HG03565 (cell line): ENCODE measurements around the gene ARHGDIA.
"Not testable (repeated sequence)": the region's sequence is repeated elsewhere in the genome, so short reads cannot be mapped to it uniquely, and the experiment has no call there.

Source experiments
- ATAC-seq: cut with Tn5 transposase; IDR thresholded peaks from one replicate; pipeline ENCODE4 v1.9.1; 2021; ENCODE audit warnings: mild to moderate bottlenecking, moderate library complexity; ENCODE audit not compliant: unreplicated experiment

Gene ARHGDIA

DNA sequence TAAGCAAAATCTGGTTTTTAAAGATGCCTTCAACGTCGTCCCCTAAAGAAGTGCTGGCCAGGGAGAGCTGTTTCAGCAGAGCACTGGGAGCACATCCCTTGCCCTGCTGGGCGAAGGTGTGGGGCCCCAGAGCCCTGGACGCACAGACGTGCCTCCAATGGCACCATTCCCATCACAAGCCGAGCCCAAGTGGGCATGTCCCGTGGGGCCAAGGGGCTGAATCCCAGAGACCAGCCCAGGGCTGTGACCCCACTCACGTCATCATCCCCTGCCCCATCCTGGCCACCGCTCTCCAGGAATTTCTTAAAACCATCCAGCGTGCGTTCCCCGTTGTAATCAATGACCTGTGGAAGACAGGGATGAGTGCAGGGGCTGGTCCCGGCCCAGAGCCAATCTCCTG, 26.2 kb downstream of the ARHGDIA start:
- no peak for ATAC-seq

DNA sequence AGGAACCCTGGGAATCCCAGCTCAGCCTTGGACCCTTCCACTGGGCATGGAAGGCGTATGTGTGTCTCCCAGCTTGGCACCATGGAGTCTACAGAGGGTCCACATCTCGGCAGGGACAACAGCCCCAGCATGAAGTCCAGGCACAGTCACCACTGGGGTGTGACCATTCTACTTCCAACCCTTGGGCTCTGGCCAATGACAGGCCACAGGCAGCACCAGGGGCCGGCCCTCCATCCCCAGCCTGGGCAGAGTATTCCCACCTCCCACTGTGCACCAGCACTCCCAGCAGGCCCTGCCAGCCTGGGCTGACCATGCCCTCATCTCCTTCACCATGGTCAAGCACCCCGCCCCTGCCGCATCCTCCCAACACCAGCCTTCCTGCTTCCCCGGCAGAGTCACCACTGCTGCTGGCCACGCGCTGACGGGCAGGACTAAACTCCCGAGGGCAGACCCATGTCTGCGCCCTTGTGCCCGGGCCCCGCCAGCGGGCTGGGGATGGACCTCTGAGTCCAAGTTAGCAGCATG, 26.7 kb downstream of the ARHGDIA start:
- no peak for ATAC-seq

DNA sequence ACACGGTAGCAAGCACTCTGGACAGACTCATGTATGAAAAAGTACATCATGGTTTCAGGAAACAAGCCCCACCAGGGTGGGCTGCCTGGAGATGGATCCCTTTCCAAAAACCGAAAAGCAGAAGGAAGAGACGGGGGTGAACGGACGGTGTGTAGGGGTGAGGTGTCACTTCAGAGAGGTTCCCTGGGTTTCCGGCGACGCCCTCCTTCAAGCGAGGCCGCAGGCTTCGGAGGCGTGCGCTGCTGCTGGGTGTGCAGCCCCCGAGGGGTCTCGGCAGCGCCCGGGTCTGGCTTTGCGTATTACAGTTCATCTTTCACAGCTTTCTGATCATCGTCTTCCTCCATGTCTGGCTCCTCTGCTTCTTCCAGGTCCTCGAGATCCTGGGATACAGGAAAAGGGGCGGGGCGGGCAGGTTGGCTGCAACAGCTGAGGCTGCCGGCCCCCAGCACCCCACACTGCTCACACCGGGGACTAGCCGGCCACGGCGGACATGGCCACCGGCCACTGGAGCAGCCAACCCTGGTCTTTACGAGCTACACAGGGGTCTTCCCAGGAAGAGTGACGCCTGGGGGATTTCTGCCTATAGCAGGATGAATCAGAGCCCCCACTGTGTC, 27.3 kb downstream of the ARHGDIA start:
- no peak for ATAC-seq

DNA sequence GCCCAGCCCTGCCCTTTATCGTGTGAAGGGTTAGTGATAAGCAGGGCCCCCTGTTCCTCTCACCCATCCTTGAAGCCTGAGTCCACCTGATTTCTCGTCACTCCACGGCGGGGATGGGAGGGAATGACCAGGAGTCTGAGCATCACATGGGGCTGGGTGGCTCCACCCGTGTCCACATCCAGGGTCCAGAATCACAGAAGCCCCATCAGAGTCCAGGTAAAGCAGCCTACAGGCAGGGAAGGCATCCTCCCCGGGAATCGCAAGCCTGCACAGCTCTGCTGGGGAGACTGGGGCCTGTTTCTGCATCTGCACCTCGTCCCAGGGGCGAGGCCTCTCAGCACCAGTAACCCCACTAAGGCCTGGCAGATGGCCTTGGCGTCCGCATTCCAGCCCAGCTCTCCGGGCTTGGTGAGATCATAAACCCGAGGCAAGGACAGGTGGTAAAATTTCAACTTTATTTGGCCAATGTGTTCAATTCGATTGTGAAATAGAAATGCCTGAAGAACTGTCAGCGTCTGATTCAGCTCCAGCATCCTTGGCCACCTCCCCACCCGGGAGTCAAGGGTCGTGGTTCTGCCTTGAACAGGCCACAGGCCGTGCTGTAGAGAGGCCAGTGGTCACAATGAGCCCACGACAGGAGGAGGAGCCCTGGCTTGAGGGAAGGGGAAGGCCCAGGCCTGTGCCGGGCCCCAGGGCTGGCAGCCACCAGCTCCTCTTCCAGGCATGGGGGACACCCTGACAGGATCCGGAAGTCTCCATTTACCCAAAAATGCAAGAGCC, 28.2 kb downstream of the ARHGDIA start:
- no peak for ATAC-seq

DNA sequence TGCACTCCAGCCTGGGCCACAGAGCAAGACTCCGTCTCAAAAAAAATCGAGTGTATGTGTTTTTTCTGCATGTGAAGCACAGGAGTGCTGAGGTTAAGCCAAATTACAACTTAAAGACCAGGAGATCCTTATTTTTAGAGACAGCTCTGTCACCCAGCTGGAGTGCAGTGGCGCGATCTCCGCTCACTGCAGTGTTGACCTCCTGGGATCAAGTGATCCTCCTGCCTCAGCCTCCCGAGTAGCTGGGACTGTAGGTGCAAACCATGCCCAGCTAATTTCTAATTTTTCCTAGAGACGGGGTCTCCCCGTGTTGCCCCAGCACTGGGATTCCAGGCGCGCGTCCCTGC, 28.8 kb downstream of the ARHGDIA start:
- no peak for ATAC-seq

DNA sequence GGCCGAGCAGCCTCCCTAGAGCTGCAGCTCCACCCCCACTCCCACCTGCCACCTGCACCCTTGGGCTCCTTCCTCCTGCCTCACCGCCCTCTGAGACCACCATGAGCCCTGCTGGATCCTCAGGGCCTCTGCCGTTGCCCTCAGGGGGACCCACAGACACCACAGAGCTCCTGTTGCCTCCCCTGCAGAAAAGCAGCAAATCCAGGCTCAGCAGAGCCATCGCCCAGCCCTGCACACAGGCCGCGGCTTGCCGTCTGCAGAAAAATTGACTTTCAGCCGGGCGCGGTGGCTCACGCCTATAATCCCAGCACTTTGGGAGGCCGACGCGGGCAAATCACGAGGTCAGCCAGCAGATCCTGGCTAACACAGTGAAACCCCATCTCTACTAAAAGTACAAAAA, 29.3 kb downstream of the ARHGDIA start:
- no peak for ATAC-seq

DNA sequence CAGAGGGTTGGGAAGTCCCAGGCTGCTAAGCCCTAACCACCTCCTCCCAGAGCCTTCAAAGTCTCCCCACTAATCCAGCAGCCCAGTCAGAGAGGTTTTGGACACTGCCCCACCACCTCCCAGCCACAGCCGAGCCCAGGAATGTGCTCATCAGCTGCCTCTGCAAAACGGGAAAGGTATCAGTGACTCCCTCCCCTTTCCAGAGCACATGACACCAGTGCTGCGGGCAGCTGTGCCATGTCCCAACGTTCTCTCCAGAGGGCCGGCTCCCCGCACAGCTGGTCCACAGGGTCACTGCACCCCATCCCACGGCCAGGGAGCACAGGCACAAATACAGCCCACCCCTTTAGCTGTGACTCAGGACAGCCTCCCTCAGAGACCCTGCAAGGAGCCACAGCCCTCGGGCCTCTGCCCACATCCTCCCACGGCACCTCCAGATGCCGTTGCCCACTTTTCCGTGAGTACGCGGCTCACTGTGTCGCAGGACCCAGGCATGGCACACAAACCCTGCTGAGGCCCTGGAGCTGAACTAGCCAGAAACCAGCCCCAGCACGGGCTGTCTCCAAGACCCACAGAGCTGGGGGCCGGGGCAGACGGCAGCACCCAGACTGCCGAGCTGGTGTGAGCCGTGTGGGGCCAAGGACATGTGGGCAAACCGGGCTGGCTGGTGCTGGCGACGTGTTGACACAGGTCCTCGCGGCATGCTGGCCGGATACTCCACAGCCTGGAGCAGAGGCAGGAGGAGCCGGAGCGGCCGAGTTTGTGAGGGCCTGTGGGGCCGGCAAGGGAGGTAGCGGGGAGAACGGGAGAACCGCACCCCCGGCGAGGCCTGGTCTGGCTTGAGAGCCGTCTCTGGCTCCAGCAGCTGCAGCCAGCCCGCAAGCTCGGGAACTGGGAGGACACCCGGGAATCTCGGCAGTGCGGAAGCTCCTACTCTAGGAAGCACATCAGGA, 30.0 kb downstream of the ARHGDIA start:
- ATAC-seq = no peak

DNA sequence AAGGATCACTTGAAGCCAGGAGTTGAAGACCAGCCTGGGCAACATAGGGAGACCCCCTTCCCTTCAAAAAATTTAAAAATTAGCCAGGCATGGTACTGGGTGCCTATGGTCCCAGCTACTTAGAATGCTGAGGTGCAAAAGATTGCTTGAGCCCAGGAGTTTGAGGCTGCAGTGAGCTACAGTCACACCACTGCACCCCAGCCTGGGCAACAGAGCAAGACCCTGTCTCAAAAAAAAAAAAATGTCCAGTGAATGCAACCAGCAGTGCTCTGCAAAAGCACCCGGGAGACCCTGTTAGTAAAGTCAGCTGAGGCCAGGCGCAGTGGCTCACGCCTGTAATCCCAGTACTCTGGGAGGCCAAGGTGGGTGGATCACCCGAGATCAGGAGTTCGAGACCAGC, 31.1 kb downstream of the ARHGDIA start:
- ATAC-seq = not testable (repeated sequence)

DNA sequence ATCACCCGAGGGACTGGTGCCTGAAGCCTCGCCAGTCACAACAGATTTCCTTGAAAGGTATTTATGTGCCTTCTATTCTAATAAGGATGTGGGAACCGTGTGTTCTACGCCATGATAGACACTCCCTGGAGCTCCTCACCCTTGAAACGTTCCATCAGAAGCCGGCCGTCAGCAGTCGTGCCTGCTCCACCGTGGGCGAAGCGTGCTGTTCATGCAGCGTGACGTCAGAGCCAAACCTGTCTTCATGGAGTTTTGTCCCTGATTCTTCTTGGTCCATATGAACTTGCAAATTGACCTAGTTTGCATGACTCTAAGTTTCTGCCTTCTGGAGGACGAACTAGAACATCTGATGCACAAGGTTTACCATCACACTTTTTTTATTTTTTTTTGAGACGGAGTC, 31.8 kb downstream of the ARHGDIA start:
- ATAC-seq = no peak

DNA sequence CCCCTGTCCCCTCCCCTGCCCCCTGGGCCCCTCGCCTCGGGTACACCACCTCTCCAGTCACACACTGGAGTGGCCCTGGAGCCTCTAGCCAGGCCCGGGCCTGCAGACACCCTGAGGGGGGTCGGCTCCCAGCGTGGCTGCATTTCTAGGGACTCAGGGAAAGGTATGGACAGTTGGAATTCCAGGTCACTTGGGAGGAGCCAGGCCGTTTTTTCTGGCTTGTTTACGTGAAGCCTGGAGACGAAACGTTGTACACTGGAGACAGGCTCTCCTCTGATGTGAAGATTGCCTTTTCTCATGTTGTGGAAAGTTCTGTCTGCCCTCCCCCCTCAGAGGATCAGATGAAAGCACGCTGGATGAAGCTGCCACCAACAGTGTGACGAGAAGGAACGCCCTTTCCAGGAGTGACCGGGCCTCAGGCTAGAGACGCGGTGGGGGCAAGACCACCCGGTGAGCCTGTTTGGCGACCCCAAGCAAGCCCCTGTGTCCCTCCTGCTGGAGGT, 32.3 kb downstream of the ARHGDIA start:
- no peak for ATAC-seq

DNA sequence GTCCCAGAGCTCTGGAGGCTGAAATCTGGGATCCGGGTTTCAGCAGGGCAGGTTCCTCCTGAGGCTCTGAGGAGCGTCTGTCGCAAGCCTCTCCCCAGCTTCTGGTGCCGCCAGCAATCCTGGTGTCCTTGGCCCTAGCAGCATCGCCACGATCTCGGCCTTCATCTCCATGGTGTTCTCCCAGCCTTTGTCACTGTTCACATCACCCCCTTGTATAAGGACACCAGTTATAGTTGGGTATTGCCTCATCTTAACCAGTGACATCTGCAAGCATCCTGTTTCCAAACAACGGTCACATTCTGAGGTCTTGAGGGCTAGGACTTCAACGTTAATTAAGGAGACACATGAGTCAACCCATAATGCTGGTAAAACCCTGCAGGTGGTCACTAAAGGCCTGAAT, 33.5 kb downstream of the ARHGDIA start:
- ATAC-seq = no peak

DNA sequence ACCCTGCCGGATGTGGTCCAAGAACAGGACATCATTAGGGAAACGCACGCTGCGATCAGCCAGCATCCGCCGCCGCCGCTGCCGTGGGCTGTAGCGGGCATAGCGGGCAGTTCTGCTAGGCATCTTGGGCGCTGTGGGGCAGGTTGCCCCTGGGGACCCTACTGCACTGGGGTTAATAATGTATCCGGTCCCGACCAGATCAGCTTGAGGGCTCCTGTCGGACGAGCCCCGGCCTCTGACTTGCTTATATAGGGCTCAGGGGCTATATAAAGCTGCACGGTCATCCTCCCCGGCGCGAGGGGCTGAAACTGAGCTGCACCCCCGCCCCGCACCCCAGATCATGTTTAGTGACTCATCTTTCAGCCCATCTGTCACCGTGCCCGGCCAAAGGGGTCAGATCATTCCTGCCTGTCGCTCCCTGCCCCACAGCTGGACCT, 36.3 kb downstream of the ARHGDIA start, which contains the start of gene PPP1R27:
PPP1R27 (minus strand) TSS at position 220 of the 437 bp plus-strand sequence; CDS start at position 123, 97 bp downstream.
- no peak for ATAC-seq

DNA sequence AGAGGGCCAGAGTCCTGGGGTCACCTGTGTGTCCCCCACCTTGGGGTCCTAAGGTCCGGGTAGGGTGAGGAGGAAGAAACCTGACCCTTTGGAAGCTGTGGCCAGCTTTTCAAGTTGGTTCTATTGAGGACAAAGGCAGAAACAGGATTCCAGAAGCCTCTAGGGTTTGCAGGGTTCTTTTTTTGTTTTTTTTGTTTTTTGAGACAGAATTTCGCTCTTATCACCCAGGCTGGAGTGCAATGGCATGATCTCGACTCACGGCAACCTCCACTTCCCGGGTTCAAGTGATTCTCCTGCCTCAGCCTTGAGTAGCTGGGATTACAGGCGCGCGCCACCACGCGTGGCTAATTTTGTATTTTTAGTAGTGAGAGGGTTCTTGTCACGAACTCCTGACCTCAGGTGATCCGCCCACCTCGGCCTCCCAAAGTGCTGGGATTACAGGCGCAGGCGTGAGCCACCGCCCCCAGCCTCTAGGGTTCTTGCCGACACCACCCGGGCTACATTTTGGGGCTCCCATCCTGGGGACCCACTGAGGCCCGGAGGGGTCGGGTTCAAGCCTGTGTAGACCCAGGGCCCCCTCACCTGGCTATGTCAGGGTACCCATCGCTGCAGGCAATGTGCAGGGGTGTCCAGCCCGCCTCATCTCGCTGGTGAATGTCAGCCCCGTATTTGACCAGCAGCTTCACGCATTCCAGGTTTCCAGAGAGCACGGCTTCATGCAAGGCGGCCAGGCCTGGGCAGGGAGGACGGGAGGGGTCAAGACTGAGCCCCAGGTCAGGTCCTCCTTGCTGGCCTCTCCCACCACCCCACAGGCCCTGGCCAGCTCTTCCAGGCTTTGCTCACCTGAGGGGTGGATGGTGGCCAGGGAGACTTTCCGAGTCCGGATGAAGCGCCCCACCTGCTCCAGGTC, 37.0 kb downstream of the ARHGDIA start:
- no peak for ATAC-seq

DNA sequence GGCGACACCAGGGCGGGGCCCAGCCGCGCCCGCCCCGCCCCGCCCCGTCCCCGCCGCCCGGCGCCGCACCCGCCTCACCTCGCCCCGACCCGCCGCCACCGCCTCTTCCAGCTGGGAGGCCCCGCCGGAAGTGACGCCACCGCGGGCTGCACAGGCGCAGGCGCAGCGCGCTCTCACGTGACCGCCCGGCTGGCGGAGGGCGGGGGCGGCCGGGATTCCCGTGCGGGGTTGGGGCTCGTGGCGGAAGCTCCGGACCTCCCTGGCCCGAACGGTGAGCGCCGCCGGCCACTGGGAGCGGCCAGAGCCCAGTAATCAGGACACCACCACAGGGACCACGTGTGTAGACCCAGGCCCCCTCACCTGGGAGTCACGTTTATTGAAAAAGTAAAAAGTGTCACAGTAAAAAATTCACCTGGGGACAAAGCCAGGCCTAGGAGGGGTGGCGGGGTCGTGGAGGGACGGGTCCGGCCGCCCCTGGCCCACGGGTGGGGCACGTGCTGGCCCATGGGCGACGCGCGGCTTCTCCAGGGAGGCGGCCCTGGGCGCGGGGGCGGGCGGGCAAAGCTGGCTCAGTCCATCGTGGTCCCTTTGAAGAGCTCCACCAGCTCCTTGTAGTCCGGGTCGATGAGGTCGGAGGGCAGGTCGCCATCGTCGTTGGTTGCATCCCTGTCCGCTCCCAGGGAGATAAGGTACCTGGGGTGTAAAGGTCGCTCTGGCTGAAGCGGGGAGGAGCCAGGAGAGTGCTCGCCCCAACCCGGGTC, 37.8 kb downstream of the ARHGDIA start, which contains the start of gene MCRIP1:
MCRIP1 (minus strand) TSS at position 132 of the 761 bp plus-strand sequence. CDS start 8,785 bp downstream, outside the sequence.
- peak; percentile 64 for ATAC-seq

DNA sequence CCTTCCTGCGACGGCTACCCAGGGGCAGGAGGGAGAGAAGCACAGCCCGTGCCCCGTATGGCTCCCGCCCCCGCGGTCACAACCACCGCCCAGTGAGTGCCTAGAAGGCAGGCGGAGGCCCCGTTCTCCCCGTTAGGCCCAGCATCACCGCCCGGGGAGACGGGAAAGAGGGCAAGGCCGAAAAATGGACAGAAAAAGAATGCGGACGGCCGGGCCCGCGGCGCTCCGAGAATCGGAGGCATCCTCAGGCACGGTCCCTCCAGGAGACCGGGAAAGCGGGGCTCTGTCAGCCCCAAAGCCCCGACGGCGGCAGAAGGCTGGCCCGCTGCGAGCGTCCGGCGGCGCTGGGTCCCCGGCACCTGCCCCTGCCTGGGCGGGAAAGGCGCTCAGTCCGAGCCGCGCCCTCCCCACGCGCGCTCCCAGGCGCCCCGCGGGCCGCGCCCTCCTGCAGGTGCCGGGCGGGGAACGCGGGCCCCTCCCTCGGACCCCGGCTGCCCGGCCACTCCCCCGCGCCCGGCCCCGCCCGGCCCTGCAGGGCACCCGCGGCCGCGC, 38.5 kb downstream of the ARHGDIA start:
- ATAC-seq = peak; percentile 47

DNA sequence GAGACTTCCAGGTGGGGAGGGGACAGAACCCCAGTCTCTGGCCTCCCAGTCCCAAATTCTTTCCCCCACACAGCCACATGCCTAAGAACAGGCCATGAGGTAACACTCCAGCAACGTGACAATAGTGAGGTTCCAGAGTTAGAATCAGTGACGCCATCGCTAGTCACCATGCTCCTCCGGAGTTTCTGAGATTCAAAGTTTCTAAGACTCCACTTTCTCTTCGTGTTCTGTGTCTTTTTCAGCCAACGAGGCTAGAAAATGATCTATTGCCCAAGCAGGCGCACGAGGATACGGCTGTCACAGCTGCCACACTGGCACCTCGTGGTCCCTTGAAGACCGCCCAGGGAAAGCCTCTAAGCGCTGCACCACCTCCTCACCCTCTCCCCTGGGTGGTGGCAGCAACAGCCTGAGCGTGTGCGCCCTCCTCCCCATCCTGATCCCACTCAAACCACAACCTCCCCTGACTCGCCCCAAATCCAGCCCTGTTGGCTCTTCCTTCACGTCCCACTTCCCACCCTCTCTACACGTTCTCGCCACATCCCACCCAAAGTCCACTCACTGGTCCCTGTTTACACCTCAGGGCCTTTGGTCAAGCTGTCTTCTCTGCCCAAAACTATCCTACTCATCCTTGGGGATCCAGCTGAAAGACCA, 39.1 kb downstream of the ARHGDIA start:
- ATAC-seq = peak; percentile 2

DNA sequence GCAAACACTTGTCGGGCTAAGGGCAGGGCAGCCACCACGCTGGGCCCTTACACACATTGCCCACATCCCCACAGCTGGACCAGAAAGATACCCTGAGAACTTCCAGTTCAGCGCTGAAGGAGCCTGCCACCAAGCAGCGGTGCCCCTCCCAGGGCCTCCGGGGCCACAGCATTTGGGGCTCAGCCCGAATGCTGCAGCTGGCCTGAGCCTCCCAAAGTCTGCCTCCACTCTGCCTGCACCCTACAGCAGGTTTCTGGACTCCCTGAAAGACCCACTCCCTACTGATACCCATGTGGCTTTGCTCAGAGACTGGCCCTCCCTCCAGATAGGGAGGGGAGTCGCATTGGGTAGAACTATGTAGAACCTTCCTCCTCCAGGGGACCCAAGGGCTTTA, 39.6 kb downstream of the ARHGDIA start:
- no peak for ATAC-seq

DNA sequence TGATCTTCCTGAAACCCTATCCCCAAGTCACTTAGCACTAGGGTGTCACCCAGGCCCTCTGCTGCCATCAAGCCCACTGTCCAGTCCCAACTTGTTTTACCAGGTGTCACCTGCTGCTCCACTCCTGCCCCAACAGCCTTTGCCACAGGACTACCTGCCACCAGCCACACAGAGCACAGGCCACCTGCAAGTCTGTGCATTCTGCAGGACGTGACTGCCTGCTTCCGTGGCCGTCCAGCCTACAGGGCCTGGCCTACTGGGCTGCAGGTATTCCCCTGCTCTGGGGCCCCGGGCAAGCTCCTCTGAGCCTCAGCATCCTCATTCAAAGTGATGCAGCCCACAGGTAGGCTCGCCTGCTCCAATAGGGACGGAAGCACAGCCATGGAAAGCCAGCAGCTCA, 41.3 kb downstream of the ARHGDIA start:
- no peak for ATAC-seq
